Measurements from ENCODE around the gene DOCK2. TPM values are rescaled to one million over a fixed set of nuclear protein-coding genes. Genes with fewer than 3 reads are reported as not detected.

Gene DOCK2
- total RNA-seq, 2 experiments from 2014 or later = 248 to 270 TPM

DNA sequence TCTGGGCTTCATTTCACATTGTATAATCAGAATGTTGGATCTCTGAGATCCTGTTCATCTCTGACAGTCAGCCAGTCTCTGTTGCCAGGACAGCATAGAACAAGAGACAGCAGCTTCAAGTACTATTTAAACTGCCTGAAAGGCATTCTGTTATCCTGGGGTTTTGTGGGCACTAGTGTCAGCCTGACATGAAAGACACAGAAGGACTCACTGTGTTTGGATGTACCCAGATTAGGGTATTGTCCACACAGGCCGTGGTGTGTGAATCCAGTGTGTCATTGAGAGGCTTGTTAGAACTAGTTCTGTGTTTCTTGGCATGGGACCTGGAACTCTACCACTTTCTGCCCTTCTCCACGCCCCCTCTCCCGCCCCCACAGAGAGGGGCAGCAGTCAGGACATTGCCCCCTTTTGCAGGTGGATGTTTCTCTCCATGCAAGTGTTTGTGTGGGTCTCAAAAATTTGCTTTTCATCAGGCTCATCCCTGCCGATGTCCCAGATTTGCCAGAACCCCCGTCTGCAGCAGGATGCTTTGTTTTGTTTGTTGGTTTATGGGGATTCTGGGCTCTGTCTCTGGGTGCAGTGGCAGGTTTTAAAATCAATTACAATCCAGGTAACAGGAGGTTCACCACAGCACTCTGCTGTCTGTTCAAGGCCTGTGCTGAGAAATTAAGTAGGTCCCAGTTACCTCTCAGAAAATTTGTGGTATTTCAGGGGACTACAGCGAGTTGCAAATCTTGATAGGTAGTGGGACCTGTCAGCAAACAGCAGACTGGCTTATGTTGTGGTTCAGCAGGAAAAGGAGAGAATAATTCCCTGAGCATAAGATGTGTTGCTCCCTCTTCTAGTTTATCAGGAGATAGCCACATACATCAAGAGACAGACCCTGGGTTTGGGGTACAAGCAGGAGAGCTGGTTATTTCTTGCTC lies 144.6 kb downstream of the DOCK2 start:
- CTCF ChIA-PET = no interaction called here
- Mint-ChIP-seq H3K4me3 (no peak overlapping the region), H3K4me1 (peaks cover 12% of the 10 kb centered on the region), H3K27me3 (no peaks in the 10 kb centered on the region), H3K9me3 (no peaks in the 10 kb centered on the region), H3K36me3 (ENCODE audit: low read depth) (peaks cover 35% of the 10 kb centered on the region), H3K27ac (no peak overlapping the region)
- POLR2A ChIA-PET = no interaction called here
- no peak for DNase-seq

DNA sequence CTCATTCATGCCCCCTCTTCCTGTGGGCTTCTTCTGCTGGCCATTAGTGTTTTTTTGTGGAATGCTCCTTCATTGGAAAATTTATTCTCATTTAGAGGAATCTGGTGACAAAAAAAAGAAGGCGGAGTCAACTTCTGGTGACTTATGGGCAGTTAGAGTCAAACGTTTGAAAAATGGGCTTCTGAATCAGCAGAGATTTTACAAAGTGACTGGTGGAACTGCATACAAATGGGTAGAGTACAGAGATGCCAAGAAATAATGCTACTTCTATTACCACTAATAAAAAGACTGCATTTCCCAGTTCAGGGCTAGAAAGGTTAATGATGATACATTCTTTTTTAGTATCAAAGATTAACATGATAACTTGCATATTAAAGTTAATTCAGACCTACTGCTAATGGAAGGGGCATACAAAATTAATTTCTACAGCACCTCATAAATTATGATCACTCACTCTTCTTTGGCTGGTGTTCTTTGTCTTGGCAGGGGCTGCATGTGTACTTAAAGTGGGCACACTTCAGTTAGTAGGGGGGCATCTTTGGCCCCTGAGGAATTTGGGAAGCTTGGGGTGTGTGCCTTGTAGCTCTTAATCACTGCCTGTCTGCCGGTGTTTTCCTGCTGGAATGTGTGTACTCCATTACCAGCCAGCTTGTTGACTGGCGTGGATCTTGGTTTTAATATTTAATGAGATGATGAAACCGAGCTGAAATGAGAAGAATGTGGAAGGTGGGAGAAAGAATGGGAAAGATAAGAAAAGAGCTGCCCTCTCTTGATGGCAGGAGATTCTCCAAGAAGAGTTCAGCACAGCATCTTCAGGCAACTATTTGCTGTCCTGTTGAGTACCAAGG lies 148.9 kb downstream of the DOCK2 start:
- no peak overlapping the region for H3K27ac Mint-ChIP-seq
- peaks cover 46% of the 10 kb centered on the region for H3K36me3 Mint-ChIP-seq (ENCODE audit: low read depth)
- no peaks in the 10 kb centered on the region for H3K27me3 Mint-ChIP-seq
- CTCF ChIA-PET = no interaction called here
- POLR2A ChIA-PET = no interaction called here
- H3K4me1 Mint-ChIP-seq = peaks cover 6% of the 10 kb centered on the region
- no peak overlapping the region for H3K4me3 Mint-ChIP-seq
- no peaks in the 10 kb centered on the region for H3K9me3 Mint-ChIP-seq
- DNase-seq = no peak

GRCh38 chr5:169788168-169788567 lies 151.1 kb downstream of the DOCK2 start:
- CTCF ChIA-PET = no interaction called here
- no peak for DNase-seq
- H3K9me3 Mint-ChIP-seq = no peaks in the 10 kb centered on the region
- no peaks in the 10 kb centered on the region for H3K27me3 Mint-ChIP-seq
- no peaks in the 10 kb centered on the region for H3K4me1 Mint-ChIP-seq
- H3K27ac Mint-ChIP-seq = no peak overlapping the region
- H3K4me3 Mint-ChIP-seq = no peak overlapping the region
- peaks cover 44% of the 10 kb centered on the region for H3K36me3 Mint-ChIP-seq (ENCODE audit: low read depth)
- POLR2A ChIA-PET = no interaction called here

DNA sequence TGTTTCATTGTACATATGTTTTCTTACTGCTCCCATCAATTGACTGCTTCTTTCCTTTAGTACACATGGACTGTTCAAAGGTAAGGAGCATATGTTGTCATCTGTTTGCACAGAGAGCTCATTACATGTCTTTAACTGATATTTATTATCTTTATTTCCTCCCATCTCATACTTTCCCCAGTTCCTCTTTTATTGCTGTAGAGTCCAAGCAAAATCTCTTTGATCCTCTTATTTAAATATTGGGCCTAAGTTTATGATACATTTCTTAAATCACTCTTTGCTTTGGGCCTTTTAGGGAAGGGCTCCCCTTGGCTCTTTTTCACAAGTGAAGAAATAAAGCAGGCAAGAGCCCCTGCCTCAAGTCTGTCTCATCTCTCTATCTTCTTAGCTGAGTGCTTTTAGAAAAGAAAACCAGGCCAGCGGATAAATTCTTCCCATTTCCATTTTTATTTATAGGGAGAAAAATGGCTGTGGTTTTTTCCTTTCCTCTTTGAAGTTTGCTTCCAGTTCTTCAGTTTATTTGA lies 152.4 kb downstream of the DOCK2 start:
- Mint-ChIP-seq H3K36me3 (ENCODE audit: low read depth) (peaks cover 45% of the 10 kb centered on the region), H3K27me3 (no peaks in the 10 kb centered on the region), H3K4me1 (no peaks in the 10 kb centered on the region), H3K9me3 (no peaks in the 10 kb centered on the region), H3K4me3 (no peak overlapping the region), H3K27ac (no peak overlapping the region)
- ChIA-PET POLR2A (no interaction called here), CTCF (no interaction called here)
- DNase-seq = no peak

DNA sequence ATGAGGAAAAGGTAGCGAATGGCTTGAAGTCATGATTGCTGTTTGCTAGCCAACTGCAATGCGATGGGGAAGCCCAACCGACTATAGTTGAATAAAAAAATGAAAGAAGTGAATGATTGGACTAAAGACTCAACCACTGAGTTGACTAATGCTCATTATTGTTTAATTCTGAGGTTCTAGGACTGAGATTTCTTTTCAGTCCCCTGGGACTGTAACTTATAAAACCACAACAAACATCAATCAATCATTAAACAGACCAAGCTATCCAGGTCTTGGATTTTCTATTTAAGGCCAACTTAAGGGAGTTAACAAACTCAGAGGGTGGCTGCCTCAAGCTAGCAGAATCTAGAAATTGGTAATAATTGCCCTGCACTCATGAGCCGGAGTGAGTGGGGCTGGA lies 154.2 kb downstream of the DOCK2 start:
- no peaks in the 10 kb centered on the region for H3K4me1 Mint-ChIP-seq
- H3K27me3 Mint-ChIP-seq = no peaks in the 10 kb centered on the region
- ChIA-PET CTCF (interaction anchor here (1.1 kb wide), 1 partner anchor 9 kb away, joined by 7 read pairs; no protein-coding TSS in a partner anchor), POLR2A (no interaction called here)
- H3K4me3 Mint-ChIP-seq = no peak overlapping the region
- DNase-seq = no peak
- H3K36me3 Mint-ChIP-seq (ENCODE audit: low read depth) = peaks cover 47% of the 10 kb centered on the region
- H3K9me3 Mint-ChIP-seq = no peaks in the 10 kb centered on the region
- no peak overlapping the region for H3K27ac Mint-ChIP-seq

DNA sequence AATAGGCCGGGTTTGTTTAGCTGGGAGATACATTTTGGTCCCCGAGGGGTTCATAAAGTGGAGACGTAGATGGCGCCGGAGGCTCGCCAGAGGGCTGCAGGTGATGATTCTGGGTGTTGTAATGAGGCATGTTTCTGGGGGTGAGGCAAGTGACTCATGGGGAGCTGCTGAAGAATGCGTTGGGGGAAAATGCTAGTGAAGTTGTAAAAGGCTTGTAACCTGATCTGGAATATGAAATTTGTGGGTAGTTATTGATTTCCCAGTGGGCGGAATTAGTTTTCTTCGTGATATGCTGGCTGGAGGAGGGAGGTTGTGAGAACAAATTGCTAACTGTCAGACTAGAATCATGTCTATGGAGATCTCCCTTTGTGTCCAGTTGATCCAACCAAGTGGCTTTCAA lies 158.3 kb downstream of the DOCK2 start:
- Mint-ChIP-seq H3K4me3 (no peak overlapping the region), H3K27me3 (no peaks in the 10 kb centered on the region), H3K27ac (no peak overlapping the region), H3K4me1 (peaks cover 7% of the 10 kb centered on the region), H3K9me3 (no peaks in the 10 kb centered on the region), H3K36me3 (ENCODE audit: low read depth) (peaks cover 49% of the 10 kb centered on the region)
- ChIA-PET POLR2A (no interaction called here), CTCF (no interaction called here)
- no peak for DNase-seq

GRCh38 chr5:169796731-169797130 lies 159.7 kb downstream of the DOCK2 start:
- no peak overlapping the region for H3K4me3 Mint-ChIP-seq
- no peak for DNase-seq
- peaks cover 57% of the 10 kb centered on the region for H3K36me3 Mint-ChIP-seq (ENCODE audit: low read depth)
- H3K9me3 Mint-ChIP-seq = no peaks in the 10 kb centered on the region
- no peaks in the 10 kb centered on the region for H3K27me3 Mint-ChIP-seq
- POLR2A ChIA-PET = no interaction called here
- CTCF ChIA-PET = no interaction called here
- H3K27ac Mint-ChIP-seq = peak overlapping the region; percentile 2
- peaks cover 11% of the 10 kb centered on the region for H3K4me1 Mint-ChIP-seq

GRCh38 chr5:169797577-169797976 lies 160.5 kb downstream of the DOCK2 start:
- POLR2A ChIA-PET = no interaction called here
- H3K36me3 Mint-ChIP-seq (ENCODE audit: low read depth) = peaks cover 60% of the 10 kb centered on the region
- H3K27ac Mint-ChIP-seq = no peak overlapping the region
- H3K4me3 Mint-ChIP-seq = no peak overlapping the region
- no peaks in the 10 kb centered on the region for H3K9me3 Mint-ChIP-seq
- no peak for DNase-seq
- CTCF ChIA-PET = no interaction called here
- no peaks in the 10 kb centered on the region for H3K27me3 Mint-ChIP-seq
- H3K4me1 Mint-ChIP-seq = peaks cover 12% of the 10 kb centered on the region

GRCh38 chr5:169798438-169798837 lies 161.4 kb downstream of the DOCK2 start:
- H3K4me3 Mint-ChIP-seq = no peak overlapping the region
- no peaks in the 10 kb centered on the region for H3K9me3 Mint-ChIP-seq
- POLR2A ChIA-PET = no interaction called here
- no peak for DNase-seq
- peaks cover 61% of the 10 kb centered on the region for H3K36me3 Mint-ChIP-seq (ENCODE audit: low read depth)
- peaks cover 18% of the 10 kb centered on the region for H3K4me1 Mint-ChIP-seq
- no peak overlapping the region for H3K27ac Mint-ChIP-seq
- CTCF ChIA-PET = no interaction called here
- H3K27me3 Mint-ChIP-seq = no peaks in the 10 kb centered on the region

DNA sequence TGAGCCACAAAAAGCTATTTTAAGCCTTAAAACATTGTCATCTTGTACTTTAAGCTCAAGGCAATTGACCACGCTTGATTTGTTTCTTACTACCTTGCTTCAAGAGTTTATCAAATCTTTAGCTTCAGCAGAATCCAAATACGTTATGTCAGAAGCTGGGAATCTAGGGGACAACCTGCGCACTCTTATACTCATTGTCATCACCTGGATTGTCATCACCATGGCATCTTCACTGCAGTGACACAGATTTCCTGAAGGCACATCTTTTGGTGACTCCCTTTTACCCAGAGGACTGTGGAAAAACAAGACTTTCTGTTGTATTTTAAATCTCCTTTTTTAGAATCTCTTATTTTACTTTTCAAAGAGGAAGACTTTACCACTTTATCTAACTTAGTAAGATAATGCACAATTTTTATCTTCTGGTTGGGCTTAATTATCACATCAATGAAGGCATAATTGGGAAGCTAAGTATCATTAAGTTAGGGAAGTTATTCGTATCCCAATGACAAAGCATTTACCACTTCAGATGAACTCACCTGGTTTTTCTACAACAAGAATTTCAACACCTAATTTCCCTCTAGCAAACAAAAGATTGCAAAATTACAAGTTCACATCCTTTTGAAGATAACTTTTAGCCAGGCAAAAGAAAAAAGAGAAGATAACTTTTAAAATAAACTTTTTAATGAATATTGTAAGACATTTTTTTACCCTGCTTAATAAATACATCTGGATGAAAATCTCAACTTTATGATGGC lies 162.0 kb downstream of the DOCK2 start:
- H3K4me1 Mint-ChIP-seq = peaks cover 24% of the 10 kb centered on the region
- peaks cover 61% of the 10 kb centered on the region for H3K36me3 Mint-ChIP-seq (ENCODE audit: low read depth)
- POLR2A ChIA-PET = no interaction called here
- H3K27ac Mint-ChIP-seq = no peak overlapping the region
- CTCF ChIA-PET = no interaction called here
- H3K4me3 Mint-ChIP-seq = no peak overlapping the region
- no peaks in the 10 kb centered on the region for H3K9me3 Mint-ChIP-seq
- DNase-seq = no peak
- no peaks in the 10 kb centered on the region for H3K27me3 Mint-ChIP-seq

DNA sequence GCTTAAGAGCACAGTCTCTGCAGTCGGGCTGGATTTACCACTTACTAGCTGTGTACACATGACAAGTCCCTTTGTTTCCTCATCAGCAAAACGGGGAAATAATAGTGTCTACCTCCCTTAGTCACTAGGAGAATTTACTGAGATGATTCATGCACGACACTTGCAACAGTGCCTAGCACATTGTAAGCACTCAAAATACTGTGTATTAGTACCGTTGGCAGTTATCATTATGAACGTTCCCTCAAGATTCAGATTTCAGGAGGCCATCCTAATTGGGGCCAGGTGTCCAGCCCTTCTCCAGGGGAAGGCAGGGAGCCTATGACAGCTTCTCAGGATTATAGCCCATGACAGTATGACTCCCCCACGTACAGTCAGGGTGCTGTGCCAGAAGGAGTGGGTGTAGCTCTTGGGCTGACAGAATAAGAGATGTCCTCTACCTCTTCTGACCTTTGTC lies 164.3 kb downstream of the DOCK2 start:
- DNase-seq = no peak
- ChIA-PET POLR2A (no interaction called here), CTCF (interaction anchor here (0.7 to 0.8 kb wide), 2 partner anchors 11 to 50 kb away, joined by 4 to 5 read pairs; no protein-coding TSS in a partner anchor)
- H3K27me3 Mint-ChIP-seq = no peaks in the 10 kb centered on the region
- no peak overlapping the region for H3K27ac Mint-ChIP-seq
- H3K4me3 Mint-ChIP-seq = no peak overlapping the region
- H3K9me3 Mint-ChIP-seq = no peaks in the 10 kb centered on the region
- H3K36me3 Mint-ChIP-seq (ENCODE audit: low read depth) = peaks cover 70% of the 10 kb centered on the region
- peaks cover 43% of the 10 kb centered on the region for H3K4me1 Mint-ChIP-seq

- no peaks in the 10 kb centered on the region for H3K9me3 Mint-ChIP-seq
- no peak overlapping the region for H3K27ac Mint-ChIP-seq
- CTCF ChIA-PET = interaction anchor here (0.7 to 0.8 kb wide), 2 partner anchors 10 to 50 kb away, joined by 4 to 5 read pairs; no protein-coding TSS in a partner anchor
- H3K36me3 Mint-ChIP-seq (ENCODE audit: low read depth) = peaks cover 68% of the 10 kb centered on the region
- H3K4me3 Mint-ChIP-seq = no peak overlapping the region
- POLR2A ChIA-PET = no interaction called here
- no peak for DNase-seq
- H3K4me1 Mint-ChIP-seq = peaks cover 39% of the 10 kb centered on the region
- H3K27me3 Mint-ChIP-seq = no peaks in the 10 kb centered on the region
Measured at GRCh38 chr5:169801781-169802180, 164.7 kb downstream of the DOCK2 start.

Data from activated CD4-positive, alpha-beta memory T cell treated with anti-CD3 and anti-CD28 coated beads, Interleukin-2, amount 10 ng/mL, durations not matched to agents 7 days and 5 days (primary cell).